Measurements from ENCODE around the gene TPT1. TPM values are rescaled to one million over a fixed set of nuclear protein-coding genes. Genes with fewer than 3 reads are reported as not detected.

TPT1 gene
- total and polyA plus RNA-seq, 4 donors = 2,791 to 8,629 (median 4,381) TPM

DNA sequence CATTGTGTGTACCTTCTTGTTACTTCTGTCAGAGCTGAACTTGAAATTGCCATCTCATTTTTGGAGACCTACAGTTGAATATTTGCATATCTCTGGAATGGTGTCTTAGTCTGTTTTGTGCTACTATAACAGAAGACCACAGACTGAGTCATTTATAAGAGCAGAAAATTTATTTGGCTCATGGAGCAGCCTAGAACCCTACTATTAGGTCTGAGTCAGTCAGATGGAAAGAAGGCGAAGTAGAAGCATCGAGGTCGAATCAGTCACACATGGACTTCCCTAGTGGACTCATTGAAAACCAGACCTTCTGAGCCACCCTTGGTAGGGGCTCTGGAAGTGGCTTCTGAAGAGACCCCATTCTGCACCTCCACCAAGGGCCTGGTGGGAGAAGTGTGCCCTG, 33.9 kb upstream of the TPT1 start:
- ATAC-seq (ENCODE audit: insufficient read depth, low FRiP score) = no peak
- Histone ChIP-seq H3K9ac (ENCODE audit: insufficient read depth in 1 of 2, low read length in 2 of 2) (no peak overlapping the region), H3K4me3 (no peak overlapping the region), H3K27me3 (ENCODE audit: control insufficient read depth in 3 of 3, insufficient read depth in 3 of 3, low read length in 2 of 3) (no peaks in the 10 kb centered on the region), H3K4me1 (ENCODE audit: control insufficient read depth in 5 of 5, insufficient read depth in 5 of 5, low read length in 5 of 5) (peaks cover 0 to 7% (median 0%) of the 10 kb centered on the region in 5 donors), H3K9me3 (ENCODE audit: control insufficient read depth in 4 of 4, insufficient read depth in 3 of 4, low read length in 3 of 4) (no peaks in the 10 kb centered on the region), H3K36me3 (ENCODE audit: control insufficient read depth in 4 of 4, insufficient read depth in 4 of 4, low read length in 4 of 4) (peaks cover 0 to 5% (median 2%) of the 10 kb centered on the region in 4 donors), H3K27ac (ENCODE audit: low read depth in 1 of 2, low read length in 1 of 2) (no peak overlapping the region)
- DNase-seq = no peak
- no peak for TF ChIP-seq CTCF (IDR thresholded peaks at IDR 0.05; ENCODE audit: control extremely low read depth, extremely low read depth)
- WGBS, 2 donors = 96% methylated on average over 3 of the region's 3 CpGs

DNA sequence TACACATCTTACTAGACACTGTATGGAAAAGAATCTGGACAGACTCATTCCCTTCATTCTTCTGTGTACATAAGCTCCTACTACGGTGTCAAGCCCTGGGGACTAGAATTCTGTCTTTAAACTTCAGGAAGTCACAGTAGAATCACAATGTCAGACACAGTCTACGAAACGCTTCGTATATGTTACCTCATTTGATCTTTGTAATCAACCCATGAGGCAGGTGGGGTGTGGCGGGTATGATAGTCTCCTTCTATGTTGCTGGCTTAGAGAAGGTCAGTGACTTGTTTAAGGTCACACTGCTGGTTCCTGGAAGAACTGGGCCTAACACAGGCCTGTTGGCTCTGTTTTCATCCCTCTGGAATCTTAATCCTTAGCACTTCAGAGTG, 32.2 kb upstream of the TPT1 start:
- TF ChIP-seq CTCF (IDR thresholded peaks at IDR 0.05; ENCODE audit: control extremely low read depth, extremely low read depth) = no peak
- DNase-seq (no peak), ATAC-seq (ENCODE audit: insufficient read depth, low FRiP score) (no peak)
- no peak overlapping the region for H3K4me3 ChIP-seq
- H3K9ac ChIP-seq (ENCODE audit: insufficient read depth in 1 of 2, low read length in 2 of 2) = no peak overlapping the region
- peaks cover 0 to 7% (median 0%) of the 10 kb centered on the region in 5 donors for H3K4me1 ChIP-seq (ENCODE audit: control insufficient read depth in 5 of 5, insufficient read depth in 5 of 5, low read length in 5 of 5)
- 85 to 86% methylated on average over 5 of the region's 5 CpGs for WGBS, 2 donors
- no peak overlapping the region for H3K27ac ChIP-seq (ENCODE audit: low read depth in 1 of 2, low read length in 1 of 2)
- H3K36me3 ChIP-seq (ENCODE audit: control insufficient read depth in 4 of 4, insufficient read depth in 4 of 4, low read length in 4 of 4) = peaks cover 0 to 9% (median 4%) of the 10 kb centered on the region in 4 donors
- no peaks in the 10 kb centered on the region for H3K27me3 ChIP-seq (ENCODE audit: control insufficient read depth in 3 of 3, insufficient read depth in 3 of 3, low read length in 2 of 3)
- H3K9me3 ChIP-seq (ENCODE audit: control insufficient read depth in 4 of 4, insufficient read depth in 3 of 4, low read length in 3 of 4) = no peaks in the 10 kb centered on the region

DNA sequence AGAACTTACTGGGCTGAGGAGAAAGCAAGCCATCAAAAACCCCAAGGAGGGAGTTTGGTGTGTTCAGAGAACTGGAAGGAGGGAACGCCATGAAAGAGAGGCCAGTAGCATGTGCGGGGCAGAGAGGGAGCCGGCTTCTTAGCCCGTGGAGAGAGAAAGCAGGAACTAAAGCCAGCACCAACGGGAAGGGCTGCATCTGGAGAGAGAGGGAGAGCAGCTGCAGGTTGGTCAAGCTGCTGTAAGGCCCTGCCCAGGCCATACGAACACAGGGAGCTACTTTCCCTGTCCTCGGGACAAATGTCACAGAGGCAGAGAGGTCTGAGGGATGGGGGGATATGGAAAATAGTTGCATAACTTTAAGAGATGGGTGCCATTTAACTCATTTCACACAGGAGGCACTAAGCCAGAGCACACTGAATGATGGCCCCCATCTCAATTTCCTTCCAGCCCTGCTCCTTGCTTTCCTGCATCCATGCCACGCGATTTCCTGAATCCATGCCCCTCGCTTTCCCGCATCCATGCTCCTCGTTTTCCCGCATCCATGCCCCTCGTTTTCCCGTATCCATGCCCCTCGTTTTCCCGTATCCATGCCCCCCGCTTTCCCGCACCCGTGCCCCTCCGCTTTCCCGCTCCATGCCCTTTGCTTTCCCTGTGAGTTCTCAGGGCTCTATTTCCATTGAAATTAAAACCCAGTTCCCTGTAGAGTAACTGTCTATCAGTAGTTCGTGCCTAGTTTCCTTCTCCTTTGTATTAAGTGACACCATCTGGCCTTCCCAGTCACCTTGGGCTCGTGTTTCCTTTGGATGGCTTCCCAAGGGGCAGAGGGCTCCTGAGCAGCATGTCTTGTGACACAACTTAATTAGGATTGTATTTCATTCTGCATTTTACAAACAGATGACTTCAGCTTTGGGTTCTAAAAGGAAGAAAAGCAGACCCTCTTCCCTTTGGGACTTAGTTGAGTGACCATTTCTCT, 31.5 kb upstream of the TPT1 start:
- H3K4me1 ChIP-seq (ENCODE audit: control insufficient read depth in 5 of 5, insufficient read depth in 5 of 5, low read length in 5 of 5) = peaks cover 0 to 7% (median 2%) of the 10 kb centered on the region in 5 donors
- ATAC-seq (ENCODE audit: insufficient read depth, low FRiP score) = no peak

More for the DNA sequence above, 31.5 kb upstream of the TPT1 start:
- H3K9ac ChIP-seq (ENCODE audit: insufficient read depth in 1 of 2, low read length in 2 of 2) = no peak overlapping the region
- H3K9me3 ChIP-seq (ENCODE audit: control insufficient read depth in 4 of 4, insufficient read depth in 3 of 4, low read length in 3 of 4) = no peaks in the 10 kb centered on the region
- peaks cover 0 to 9% (median 4%) of the 10 kb centered on the region in 4 donors for H3K36me3 ChIP-seq (ENCODE audit: control insufficient read depth in 4 of 4, insufficient read depth in 4 of 4, low read length in 4 of 4)
- H3K27ac ChIP-seq (ENCODE audit: low read depth in 1 of 2, low read length in 1 of 2) = no peak overlapping the region
- 80 to 81% methylated on average over 24 of the region's 24 CpGs for WGBS, 2 donors
- no peaks in the 10 kb centered on the region for H3K27me3 ChIP-seq (ENCODE audit: control insufficient read depth in 3 of 3, insufficient read depth in 3 of 3, low read length in 2 of 3)
- DNase-seq = no peak
- no peak overlapping the region for H3K4me3 ChIP-seq
- TF ChIP-seq CTCF (IDR thresholded peaks at IDR 0.05; ENCODE audit: control extremely low read depth, extremely low read depth) = no peak

All from lung (tissue), 12 donors.